Activated CD4-positive, alpha-beta T cell treated with anti-CD3 and anti-CD28 coated beads for 4 hours (primary cell): ENCODE data around the gene SLC28A3.
"Not testable (repeated sequence)": the region's sequence is repeated elsewhere in the genome, so short reads cannot be mapped to it uniquely, and the experiment has no call there.

Experiments used
- DNase-seq, 2 donors: peaks; one replicate each; pipeline ENCODE4 v3.0.0-alpha.2; 2020

The SLC28A3 gene, protein sequence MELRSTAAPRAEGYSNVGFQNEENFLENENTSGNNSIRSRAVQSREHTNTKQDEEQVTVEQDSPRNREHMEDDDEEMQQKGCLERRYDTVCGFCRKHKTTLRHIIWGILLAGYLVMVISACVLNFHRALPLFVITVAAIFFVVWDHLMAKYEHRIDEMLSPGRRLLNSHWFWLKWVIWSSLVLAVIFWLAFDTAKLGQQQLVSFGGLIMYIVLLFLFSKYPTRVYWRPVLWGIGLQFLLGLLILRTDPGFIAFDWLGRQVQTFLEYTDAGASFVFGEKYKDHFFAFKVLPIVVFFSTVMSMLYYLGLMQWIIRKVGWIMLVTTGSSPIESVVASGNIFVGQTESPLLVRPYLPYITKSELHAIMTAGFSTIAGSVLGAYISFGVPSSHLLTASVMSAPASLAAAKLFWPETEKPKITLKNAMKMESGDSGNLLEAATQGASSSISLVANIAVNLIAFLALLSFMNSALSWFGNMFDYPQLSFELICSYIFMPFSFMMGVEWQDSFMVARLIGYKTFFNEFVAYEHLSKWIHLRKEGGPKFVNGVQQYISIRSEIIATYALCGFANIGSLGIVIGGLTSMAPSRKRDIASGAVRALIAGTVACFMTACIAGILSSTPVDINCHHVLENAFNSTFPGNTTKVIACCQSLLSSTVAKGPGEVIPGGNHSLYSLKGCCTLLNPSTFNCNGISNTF

DNA sequence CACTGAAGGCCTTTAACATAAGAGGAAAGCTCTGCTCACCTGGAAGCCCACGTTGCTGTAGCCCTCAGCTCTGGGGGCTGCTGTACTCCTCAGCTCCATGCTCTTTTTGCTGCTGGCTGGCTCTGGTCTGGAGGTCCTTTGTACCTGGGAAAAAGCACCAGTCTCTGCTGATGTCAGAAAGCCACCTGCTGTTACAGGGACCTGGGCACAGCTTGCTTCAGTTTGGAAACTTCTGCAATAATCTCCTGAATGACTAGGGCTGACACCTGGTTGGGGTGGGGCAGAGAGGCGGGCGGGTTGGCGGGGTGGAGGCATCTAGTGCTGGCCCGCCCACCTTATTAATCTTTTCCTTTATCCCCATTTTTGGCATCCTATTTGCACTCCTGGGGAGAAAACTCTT lies at the start of gene SLC28A3:
Gene SLC28A3, minus strand, starts transcription at position 224 of the 400 bp plus-strand sequence. Its CDS starts 125 bp downstream, at position 99.
- no peak for DNase-seq

DNA sequence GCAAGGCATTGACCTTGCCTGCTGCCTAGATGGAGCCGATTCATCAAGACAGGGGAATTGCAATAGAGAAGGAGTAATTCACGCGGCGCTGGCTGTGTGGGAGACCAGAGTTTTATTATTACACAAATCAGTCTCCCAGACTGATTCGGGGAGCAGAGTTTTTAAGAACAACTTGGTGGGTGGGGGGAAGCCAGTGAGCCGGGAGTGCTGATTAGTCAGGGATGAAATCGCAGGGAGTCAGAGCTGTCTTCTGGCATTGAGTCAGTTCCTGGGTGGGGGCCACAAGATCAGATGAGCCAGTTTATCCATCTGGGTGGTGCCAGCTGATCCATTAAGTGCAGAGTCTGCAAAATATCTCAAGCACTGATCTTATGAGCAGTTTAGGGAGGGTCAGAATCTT lies 49.7 kb upstream of the SLC28A3 start:
- DNase-seq: not testable (repeated sequence)

DNA sequence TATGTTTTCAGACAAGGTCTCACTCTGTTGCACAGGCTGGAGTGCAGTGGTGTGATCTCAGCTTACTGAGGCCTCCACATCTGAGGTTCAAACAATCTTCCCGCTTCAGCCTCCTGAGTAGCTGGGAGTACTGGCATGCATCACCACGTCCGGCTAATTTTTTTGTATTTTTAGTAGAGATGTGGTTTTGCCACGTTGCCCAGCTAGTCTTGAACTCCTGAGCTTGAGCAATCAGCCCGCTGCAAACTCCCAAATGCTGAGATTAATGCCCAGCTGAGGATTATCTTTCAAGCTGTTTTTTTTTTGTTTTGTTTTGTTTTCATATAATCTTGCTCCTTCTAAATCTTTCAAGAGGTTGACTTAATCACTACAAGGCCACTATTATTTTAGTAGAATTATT lies 47.3 kb upstream of the SLC28A3 start:
- DNase-seq: no peak

DNA sequence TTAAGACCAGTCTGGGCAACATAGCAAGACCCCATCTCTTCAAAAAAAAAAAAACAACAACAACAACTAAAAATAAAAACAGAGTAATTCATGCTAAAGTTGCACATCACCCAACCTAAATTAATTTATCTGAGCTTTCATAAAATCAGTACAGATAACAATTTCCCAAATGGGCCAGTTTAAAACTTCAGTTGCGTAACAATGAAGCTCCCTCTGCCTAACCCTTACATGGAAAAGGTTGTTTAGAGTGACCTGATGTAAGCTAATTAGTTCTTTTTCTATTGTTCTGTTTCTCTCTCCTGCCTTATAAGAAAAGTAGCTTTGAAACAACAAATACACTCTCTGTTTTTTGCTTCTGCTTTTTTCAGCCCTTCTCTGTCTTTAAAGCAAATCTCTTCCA lies 46.2 kb upstream of the SLC28A3 start:
- DNase-seq: no peak

DNA sequence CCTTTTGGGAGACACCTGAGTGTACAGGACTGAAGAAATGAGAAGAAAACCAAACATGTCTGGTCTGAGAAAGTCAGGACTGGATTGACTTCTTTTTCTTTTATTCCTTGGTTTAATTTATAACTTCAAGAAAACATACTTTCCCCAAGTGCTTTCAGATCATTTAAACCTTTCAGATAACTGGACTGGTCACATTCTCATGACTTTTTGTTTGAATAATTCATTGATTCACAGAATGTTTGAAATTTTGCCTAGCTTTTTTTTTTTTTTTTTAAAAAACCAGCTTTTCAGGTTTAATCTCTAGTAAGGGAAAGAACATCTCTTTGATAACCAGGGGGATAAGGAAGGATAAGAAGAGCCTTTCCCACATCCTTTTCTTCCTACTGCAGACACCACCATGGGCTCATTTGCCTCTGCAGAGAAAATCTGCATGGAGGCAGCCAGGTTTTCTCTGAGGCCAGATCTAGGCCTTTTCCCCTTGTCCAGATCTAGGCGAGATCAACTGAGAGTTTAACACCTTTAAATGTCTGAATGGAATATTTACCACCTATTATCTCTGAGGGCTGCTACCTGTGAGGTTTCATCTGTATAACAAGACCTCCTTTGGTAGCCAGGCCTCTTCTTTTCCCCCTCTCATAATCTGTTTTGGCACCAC lies 45.0 kb upstream of the SLC28A3 start:
- no peak for DNase-seq

DNA sequence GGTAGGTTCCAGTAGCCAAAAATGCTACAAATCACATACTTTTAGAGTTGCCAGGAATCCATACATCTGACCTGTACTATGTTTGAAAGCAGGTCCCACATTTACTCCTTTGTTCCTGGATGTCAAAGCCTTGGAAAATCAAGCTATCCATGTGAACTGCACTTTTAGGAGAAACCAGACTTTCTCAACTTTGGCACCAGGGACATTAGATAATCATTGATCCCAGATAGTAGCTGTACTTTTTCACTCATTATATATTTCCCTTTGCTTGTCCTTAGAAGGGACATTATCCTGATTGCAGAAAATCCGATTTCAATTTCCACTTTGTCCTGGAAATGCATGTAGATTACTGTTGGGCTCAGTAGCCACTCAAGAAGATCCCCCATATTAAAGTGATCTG lies 44.1 kb upstream of the SLC28A3 start:
- DNase-seq: no peak

DNA sequence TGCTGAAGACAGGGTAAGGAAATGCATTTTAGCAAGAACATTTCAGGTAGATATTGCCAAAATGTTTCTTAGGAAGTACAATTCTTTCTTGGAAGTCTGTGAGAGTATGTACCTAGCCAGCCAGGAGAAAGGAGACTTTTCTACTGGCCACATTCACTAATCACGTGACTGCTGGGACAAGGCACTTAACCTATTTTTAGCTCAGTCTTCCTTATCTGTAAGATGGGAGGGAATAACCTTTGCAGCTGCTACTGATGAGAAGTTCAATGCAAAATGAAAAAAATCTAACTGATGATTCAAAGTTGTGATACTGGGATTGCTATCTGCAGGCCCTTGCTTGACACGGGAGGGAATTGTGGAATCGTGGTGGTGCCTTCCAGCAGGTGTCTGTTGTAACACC lies 42.6 kb upstream of the SLC28A3 start:
- no peak for DNase-seq

DNA sequence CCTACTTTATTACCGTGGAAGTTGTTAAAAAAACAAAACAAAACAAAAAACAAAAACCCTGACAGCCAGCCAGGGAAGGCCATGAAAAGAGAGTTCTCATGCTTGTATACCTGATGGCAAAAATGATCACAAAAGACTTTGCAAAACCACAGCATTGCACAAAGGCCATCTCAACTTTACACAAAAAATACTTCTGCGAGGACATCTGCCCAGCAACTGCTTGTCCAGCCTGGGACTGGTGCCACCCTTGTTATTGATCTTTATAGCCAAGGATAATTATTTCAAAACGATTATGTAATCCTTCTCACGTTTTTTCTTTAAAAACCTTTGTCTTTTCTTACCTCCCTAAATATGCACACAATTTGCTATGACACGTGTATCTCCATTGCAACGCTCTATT lies 42.2 kb upstream of the SLC28A3 start:
- DNase-seq: no peak

DNA sequence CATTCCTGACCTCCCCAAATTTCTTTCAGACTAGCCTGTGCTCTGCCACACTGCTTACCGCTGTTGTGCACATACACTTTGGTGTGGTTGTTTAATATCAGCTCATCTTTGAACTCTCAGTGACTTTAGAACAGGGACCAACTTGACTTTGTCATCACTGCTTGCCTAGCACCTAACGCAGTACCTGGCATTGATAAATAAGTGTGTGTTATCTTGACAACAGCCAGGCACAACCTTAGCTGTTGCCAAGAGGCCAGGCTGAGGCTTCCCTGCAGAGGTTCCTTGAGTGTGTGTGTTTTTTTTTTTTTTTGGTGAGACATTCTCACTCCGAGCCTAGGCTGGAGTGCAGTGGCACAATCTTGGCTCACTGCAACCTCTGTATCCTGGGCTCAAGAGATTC lies 41.0 kb upstream of the SLC28A3 start:
- DNase-seq: no peak

DNA sequence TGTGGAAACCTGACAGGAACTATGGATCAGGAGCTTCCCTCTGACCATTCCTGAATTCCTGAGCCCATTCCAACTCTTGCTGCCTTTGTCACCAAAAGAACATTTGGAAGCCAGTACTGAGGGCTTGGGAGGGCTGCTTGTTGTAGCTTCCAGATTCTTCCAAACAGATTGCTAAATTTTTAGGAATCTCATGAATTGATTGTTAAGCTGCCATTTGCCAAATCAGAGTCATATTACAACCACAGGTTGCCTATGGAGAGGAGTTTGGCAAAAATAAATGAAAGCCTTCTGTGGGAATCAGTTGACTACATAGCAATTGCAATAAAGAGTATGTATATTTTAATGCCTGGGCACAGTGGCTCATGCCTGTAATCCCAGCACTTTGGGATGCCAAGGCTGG lies 39.2 kb upstream of the SLC28A3 start:
- DNase-seq: no peak

DNA sequence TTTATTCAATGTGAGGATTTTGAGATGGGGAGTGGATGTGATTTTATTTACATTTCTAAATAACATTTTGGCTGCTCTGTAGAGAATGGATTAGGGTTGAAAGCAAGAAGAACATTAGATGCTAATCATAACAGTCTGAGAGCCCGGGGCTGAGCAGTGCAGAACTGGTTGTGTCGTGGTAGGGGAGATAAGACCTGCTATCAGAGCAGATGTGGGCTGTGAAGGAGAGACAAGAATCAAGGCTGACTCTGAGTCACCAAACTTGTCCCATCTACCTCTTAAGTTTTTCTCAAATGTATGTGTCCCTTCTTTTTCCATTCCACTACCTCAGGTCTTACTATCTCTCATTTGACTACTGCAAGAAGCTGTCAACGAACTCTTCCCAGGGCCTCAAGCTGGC lies 35.4 kb upstream of the SLC28A3 start:
- DNase-seq: no peak

DNA sequence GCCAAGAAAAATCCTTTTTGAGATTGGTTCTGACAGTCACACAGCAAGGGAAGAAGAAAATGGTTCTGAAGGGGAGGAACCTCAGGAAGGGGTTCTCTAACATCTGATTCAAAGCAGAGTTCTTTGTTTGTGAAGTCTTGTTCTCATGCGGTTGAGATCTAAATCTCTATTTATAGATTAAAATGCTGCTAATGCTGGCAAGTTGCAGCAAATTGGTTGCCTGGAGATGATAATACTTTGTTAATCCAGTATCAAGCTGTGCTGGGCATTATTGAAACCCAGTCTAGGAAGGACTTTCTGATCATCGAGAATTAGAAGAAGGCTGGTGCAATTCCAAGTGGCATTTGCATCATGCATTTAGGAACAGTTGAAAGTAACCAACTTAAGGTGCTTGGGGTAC lies 34.0 kb upstream of the SLC28A3 start:
- DNase-seq: no peak

DNA sequence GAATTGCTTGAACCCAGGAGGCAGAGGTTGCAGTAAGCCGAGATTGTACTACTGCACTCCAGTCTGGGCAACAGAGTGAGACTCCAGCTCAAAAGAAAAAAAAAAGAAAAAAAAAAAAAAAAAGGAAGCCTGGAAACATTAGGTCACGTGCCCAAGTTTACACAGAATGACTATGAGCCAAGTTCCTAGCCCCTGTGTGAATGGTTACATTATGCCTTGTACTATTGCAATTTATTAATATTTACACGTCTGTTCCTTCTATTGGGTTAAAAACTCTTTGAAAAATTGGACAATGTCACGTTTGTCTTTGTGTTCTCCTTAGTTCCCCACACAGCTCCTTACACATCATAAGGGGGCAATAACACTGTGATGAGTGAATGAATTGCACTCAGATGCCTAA lies 33.5 kb upstream of the SLC28A3 start:
- no peak for DNase-seq

DNA sequence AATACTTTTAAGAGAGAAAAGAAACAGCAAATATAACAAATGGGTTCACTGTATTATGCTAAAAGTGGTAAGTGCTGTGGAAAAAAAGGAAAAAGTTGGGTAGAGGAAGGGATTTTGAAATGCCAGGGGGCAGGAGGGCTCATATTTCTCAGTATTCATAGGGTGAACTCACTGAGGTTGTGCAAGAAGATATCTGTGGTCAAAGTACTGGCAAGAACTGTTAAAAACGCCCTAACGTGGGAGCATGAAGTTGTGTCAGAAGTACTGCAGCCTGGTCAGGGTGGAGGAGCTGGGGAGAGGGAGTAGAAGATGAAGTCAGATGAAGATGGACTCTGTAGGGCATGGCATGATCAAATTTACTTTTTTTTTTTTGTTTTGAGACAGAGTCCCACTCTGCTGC lies 31.2 kb upstream of the SLC28A3 start:
- DNase-seq: no peak

DNA sequence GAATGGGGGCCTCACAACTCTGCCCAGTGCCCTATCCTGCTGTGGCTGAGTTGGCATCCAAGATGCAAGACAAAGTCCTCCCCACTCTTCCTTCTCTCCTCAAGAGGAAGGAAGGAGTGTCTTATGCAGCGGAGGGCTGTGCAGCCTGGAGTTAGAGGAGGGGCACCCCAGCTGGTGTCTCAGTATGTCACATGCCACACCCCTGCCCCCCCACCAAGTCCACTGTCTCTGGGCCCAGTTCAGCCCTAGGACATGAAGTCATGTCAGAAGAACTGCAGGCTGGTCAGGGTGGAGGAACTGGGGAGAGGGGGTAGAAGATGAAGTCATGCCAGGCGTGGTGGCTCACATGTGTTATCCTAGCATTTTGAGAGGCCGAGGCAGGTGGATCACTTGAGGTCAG lies 28.0 kb upstream of the SLC28A3 start:
- DNase-seq: no peak

DNA sequence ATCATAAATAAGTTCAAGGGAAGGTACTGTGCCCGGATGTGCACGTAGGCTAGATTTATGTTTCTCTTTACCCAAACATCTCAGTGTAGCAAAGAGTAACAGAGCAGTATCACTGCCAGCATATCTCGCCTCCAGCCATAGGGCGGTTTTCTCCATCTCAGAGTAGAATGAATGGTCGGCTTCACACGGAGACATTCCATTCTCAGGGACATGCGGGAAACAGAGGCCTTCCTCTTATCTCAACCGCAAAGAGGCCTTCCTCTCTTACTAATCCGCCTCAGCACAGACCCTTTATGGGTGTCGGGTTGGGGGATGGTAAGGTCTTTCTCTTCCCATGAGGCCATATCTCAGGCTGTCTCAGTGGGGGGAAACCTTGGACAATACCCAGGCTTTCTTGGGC lies 27.2 kb upstream of the SLC28A3 start:
- DNase-seq: not testable (repeated sequence)

DNA sequence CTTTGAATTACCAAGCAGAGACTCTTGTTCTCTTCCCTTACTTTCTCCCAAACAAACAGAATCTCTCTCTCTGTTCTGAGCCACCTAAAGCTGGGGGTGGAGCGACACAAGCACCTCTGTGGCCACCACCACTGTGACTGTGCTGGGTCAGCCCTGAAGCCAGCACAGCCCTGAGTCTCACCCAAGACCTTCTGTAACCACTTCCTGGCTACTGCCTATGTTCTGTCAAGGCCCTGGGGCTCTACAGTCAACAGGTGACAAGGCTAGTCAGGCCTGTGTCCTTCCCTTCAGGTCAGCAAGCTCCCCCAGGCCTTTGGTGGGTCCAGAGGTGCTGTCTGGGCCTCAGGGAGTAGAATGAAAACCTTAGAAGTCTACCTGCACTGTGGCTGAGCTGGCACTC lies 26.1 kb upstream of the SLC28A3 start:
- no peak for DNase-seq

DNA sequence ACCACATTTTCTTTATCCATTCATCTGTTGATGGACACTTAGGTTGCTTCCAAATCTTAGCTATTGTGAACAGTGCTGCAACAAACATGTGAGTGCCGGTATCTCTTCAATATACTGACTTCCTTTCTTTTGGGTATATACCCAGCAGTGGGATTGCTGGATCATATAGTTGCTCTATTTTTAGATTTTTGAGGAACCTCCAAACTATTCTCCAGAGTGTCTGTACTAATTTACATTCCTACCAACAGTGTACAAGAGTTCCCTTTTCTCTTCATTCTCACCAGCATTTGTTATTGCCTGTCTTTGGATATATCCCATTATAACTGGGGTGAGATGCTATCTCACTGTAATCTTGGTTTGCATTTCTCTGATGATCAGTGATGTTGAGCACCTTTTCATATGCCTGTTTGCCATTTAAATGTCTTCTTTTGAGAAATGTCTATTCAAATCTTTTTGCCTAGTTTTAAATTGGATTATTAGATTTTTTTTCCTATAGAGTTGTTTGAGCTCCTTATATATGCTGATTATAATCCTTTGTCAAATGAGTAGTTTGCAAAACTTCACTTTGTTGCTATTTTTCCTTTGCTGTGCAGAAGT lies 24.4 kb upstream of the SLC28A3 start:
- DNase-seq: not testable (repeated sequence)

DNA sequence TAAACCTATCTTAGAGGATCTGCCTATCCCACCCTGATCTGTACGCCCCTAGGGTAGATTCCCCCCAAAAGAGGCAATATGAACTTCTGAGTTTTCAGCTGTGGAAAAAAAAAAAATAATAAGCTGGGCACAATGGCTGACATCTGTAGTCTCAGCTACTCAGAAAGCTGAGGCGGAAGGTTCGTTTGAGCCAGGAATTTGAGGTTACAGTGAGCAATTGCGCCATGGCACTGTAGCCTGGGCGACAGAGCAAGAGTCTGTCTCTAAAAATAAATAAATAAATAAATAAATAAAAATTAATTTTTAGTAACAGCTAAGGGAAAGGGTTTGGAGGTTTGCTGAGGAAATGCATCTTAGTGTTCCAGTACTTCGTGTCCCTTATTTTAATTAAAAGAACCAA lies 21.1 kb upstream of the SLC28A3 start:
- DNase-seq: no peak

DNA sequence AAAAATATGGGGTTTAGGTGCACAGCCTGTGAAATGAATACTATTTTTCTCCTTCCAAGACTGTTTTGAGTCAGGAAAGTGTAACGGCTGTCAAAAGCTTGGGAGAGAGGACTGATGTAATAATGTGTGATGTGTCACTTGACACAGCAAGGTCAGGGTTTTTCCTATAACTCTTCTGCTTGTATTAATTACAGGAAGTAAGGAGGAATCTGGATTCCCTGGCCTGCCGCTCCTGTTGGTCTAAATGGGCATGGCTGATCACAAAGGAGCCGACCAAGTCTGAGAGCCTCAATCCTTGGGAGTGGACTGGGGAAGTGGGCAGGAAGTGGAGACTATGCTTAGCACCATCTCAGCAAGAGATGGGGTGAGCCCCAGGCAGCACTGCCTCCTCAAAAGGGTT lies 16.7 kb upstream of the SLC28A3 start:
- DNase-seq: no peak

DNA sequence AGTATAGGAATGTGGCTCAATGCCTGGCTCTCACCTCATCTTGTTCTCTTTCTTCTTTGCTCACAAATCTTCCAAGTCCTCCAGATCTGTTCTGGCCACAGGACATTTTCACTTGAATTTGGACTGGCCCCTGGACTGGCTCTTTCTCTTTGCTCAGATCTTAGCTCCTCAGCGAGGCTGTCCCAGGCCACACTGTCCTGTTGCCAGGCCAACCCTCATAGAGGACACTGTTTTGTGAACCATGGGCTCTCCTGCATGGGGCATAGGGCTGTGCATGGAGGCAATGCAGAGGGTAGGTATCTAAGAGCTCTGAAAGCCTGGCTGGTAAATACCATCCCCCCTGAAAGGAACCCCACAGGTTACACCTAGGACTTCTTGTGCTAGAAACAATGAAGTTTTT lies 13.5 kb upstream of the SLC28A3 start:
- no peak for DNase-seq

DNA sequence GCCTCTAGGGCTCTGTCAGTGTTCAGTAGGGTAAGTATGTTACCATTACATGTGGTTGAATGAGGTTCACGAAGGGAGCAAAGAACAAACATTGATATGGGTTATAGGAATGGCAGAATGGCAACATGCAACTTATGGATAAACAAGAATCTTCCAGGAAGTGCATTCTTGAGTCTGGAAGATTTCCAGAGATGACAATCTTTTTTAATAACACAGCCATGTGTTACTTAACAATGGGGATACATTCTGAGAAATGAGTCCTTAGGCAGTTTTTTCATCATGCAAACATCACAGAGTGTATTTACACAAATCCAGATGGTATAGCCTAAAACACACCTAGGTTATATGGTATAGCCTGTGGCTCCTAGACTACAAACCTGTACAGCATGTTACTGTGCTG lies 9.1 kb upstream of the SLC28A3 start:
- no peak for DNase-seq

DNA sequence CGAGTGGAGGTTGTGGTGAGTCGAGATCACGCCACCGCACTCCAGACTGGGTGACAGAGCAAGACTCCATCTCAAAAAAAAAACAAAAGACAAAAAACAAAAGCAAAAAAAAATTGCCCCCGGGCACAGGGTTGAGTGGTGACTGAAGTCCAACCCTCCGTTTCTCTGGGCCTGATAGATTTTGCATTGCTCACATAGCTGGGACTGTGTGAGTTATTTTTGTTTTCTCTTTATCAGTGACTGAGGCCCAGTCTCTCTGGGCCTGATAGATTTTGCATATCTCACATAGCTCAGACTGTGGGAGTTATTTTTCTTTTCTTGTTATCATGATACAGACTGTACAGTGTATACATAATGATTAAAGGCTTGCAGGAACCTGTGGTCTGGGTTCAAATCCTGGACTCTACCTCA lies 2.6 kb upstream of the SLC28A3 start:
- no peak for DNase-seq

DNA sequence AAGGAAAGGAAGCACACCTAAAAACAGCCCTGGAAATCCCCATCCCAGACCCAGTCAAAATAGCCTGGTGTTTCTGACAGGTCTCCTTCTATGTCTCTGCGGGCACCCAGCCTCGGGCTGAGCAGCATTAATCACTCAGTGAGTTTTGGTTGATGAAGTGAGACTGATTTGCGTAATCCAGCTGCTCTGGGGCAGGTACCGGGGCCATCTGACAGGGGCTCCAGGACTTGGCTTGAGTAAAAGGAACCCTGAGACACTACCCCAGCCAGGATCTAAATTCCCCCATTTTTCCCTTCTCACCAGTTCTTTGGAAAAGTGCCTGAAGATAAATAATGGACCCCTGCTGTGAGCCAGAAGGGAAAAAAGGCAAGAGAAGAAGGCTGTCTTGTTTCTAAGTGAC lies 596 bp downstream of the SLC28A3 start:
- no peak for DNase-seq
